Natural killer cell treated with Interleukin-12 subunit alpha and Interleukin-12 subunit beta and Interleukin-15 and Interleukin-18, amount 100 ng/mL, for 72 hours (primary cell): Measurements from ENCODE around the gene RCAN1. TPM values are rescaled to one million over a fixed set of nuclear protein-coding genes. Genes with fewer than 3 reads are reported as not detected.
"Not testable (repeated sequence)": the region's sequence is repeated elsewhere in the genome, so short reads cannot be mapped to it uniquely, and the experiment has no call there.

Source experiments
- ATAC-seq, 2 donors: fragments of 150-1000 bp; cut with Tn5 transposase in 1 of 2; sonication (Bioruptor Pico), chemical (Tn5 transposase) in 1 of 2; 2 replicates each; pipeline ENCODE4 v1.10.0; 2021
- DNase-seq: peaks from one replicate; pipeline ENCODE4 v3.0.0; 2022; ENCODE audit warnings: low spot score
- H3K27ac Mint-ChIP-seq, 2 donors: 1 replicate in 1 of 2; 2 replicates in 1 of 2; pipeline ENCODE4 v1.8.0; 2022; ENCODE audit warnings: mixed read lengths in 2 of 2, mild to moderate bottlenecking in 1 of 2, moderate library complexity in 1 of 2
- H3K27me3 Mint-ChIP-seq, 2 donors: 1 replicate in 1 of 2; 2 replicates in 1 of 2; pipeline ENCODE4 v1.8.0; 2022; ENCODE audit warnings: mixed read lengths in 2 of 2
- H3K36me3 Mint-ChIP-seq: one replicate; pipeline ENCODE4 v1.8.0; 2022; ENCODE audit warnings: mixed read lengths
- H3K4me1 Mint-ChIP-seq, 2 donors: 1 replicate in 1 of 2; 2 replicates in 1 of 2; pipeline ENCODE4 v1.8.0; 2022; ENCODE audit warnings: low read depth in 2 of 2, mixed read lengths in 2 of 2, mild to moderate bottlenecking in 1 of 2
- H3K4me3 Mint-ChIP-seq: one replicate; pipeline ENCODE4 v1.8.0; 2022; ENCODE audit warnings: mixed read lengths
- H3K9me3 Mint-ChIP-seq: 2 replicates; pipeline ENCODE4 v1.8.0; 2022; ENCODE audit warnings: mixed read lengths
- total RNA-seq, 2 donors: library from RNA; stranded (reverse); gene quantifications; one replicate each; pipeline ENCODE4 v1.2.3, GENCODE V29; 2022

RCAN1 gene
- total RNA-seq, 2 donors from 2014 or later, result 10.1 to 11.5 TPM

DNA sequence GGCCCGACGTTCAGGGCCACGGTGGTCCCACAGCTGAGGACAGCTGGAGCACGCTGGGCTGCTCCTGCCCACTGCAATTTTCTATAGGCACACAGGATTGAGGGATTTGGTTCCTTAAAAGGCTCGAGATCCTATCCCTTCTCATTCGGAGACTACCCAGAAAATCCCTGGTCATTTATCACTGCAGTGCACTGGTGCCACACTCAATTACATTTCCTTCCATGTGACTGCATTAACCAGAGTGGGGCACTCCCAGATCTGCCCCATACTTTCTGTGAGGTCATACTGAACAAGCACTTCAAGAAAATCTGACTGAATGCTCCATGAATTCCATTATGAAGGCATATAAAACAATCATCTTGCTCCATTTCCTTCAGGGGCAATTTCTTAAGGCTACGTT lies 53.1 kb downstream of the RCAN1 start:
- Mint-ChIP-seq H3K4me1 (peaks cover 6 to 11% of the 10 kb centered on the region in 2 donors), H3K9me3 (no peaks in the 10 kb centered on the region), H3K27me3 (no peaks in the 10 kb centered on the region), H3K36me3 (no peaks in the 10 kb centered on the region), H3K4me3 (no peak overlapping the region), H3K27ac (no peak overlapping the region)
- ATAC-seq (no peak), DNase-seq (no peak)

DNA sequence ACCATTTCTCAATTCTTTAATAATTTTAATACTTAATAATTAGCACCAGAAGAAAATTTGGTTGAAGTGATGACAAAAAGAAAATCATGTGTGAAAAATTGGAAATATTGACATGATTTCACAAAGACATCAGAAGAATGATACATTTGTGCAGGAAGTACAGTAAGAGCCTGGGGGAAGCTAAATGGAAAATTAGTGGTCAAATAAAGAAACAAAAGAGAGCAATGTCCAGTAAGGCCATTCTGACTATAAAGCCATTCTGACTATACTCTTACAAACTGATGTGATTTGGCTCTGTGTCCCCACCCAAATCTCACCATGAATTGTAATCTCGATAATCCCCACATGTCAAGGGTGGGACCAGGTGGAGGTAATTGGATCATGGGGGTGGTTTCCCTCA lies 54.3 kb downstream of the RCAN1 start:
- no peaks in the 10 kb centered on the region for H3K36me3 Mint-ChIP-seq
- H3K4me3 Mint-ChIP-seq, result no peak overlapping the region
- H3K27me3 Mint-ChIP-seq, result no peaks in the 10 kb centered on the region
- ATAC-seq, result no peak
- peaks cover 6 to 8% of the 10 kb centered on the region in 2 donors for H3K4me1 Mint-ChIP-seq
- no peak overlapping the region for H3K27ac Mint-ChIP-seq
- no peaks in the 10 kb centered on the region for H3K9me3 Mint-ChIP-seq
- DNase-seq, result no peak

DNA sequence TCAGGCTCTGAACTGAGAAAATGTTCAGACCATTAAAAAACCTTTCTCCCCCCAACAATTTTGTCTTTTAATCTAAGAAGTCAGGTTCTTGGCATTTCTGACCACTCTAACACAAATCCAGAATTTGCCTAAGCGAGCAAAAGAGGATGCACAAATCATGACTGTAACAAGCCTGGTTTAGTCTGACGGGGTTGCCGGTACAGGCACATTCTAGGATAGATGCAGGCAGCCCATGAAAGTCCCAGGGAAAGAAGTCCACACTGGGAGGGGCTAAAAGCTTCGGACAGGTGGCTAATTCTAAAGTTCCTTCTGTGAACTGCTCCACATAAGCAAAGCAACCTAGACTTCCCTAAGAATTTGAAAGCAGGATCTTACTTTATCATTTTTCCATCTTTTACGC lies 54.9 kb downstream of the RCAN1 start:
- H3K36me3 Mint-ChIP-seq, result no peaks in the 10 kb centered on the region
- DNase-seq, result no peak
- H3K4me1 Mint-ChIP-seq, result peaks cover 6% of the 10 kb centered on the region in 2 donors
- H3K9me3 Mint-ChIP-seq, result no peaks in the 10 kb centered on the region
- no peak overlapping the region for H3K4me3 Mint-ChIP-seq
- H3K27me3 Mint-ChIP-seq, result no peaks in the 10 kb centered on the region
- ATAC-seq, result no peak
- H3K27ac Mint-ChIP-seq, result no peak overlapping the region

DNA sequence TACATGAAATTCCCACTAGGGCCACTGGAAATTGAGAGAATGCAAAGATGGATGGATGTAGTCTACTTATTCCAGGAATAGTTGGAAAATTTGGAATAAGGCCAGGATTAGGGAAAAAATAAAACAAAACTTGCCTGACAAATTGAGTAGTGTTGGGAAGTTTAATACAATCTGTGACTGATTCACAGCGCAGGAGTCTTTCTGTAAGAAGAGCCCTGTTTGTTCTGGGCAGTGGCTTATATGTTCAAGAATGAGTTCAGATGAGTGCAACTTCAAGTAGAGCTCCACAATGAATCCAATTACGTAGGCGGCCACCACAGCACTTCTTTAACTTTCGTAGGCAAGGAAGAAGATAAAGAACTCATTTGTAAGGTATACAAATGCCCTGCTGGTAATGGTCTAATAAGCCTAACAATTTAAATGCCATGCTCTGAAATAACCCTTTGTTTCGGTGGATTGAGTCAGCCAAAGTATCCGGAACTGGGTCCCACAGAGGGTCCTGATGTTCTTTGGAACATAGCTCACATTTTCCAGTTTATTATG lies 55.8 kb downstream of the RCAN1 start:
- DNase-seq (no peak), ATAC-seq (no peak)
- Mint-ChIP-seq H3K4me1 (peaks cover 4 to 6% of the 10 kb centered on the region in 2 donors), H3K27ac (no peak overlapping the region), H3K9me3 (no peaks in the 10 kb centered on the region), H3K4me3 (no peak overlapping the region), H3K36me3 (no peaks in the 10 kb centered on the region), H3K27me3 (no peaks in the 10 kb centered on the region)

DNA sequence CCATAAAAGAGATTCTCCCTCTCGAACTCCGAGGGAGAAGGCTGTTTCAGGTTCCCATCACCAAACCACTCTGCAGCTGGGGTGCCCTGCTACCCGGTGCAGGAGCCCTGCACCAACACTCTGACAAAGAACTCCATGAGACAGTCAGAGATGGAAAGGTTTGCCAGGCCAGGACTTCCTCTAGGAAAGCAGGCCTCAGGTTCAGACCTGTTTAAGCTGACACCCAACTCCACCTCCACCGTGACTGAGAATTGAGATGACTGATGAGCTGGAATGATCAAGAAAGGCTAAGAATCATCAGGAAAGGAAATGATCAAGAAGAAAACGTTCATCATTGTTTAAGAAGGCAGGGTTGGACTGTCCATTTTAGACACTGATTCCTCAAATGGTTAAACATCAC lies 56.7 kb downstream of the RCAN1 start:
- H3K4me3 Mint-ChIP-seq, result no peak overlapping the region
- H3K27ac Mint-ChIP-seq, result no peak overlapping the region

DNA sequence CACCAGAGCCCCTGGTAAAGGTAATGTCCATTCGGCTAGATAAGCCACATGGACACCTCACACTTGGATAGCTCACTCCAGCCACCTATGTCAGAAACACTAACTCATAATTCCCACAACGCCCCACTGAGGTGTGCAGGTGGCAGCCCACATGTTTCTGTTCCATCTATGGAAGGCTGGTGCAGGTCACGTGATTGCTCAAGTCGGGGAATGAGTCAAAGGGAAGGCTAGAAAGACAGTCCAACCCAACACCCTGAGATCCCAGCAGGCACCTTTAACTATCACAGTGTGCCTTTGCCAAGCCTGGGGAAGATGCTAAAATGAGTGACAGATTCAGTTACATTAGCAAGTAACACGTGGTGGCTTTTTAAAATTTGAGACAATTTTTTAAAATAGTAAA lies 57.7 kb downstream of the RCAN1 start:
- Mint-ChIP-seq H3K36me3 (no peaks in the 10 kb centered on the region), H3K27me3 (no peaks in the 10 kb centered on the region), H3K27ac (no peak overlapping the region), H3K4me1 (no peaks in the 10 kb centered on the region), H3K4me3 (no peak overlapping the region), H3K9me3 (no peaks in the 10 kb centered on the region)
- no peak for DNase-seq
- no peak for ATAC-seq

More for the DNA sequence above, 56.7 kb downstream of the RCAN1 start:
- Mint-ChIP-seq H3K27me3 (no peaks in the 10 kb centered on the region), H3K4me1 (no peaks in the 10 kb centered on the region), H3K9me3 (no peaks in the 10 kb centered on the region), H3K36me3 (no peaks in the 10 kb centered on the region)
- no peak for ATAC-seq
- DNase-seq, result no peak

DNA sequence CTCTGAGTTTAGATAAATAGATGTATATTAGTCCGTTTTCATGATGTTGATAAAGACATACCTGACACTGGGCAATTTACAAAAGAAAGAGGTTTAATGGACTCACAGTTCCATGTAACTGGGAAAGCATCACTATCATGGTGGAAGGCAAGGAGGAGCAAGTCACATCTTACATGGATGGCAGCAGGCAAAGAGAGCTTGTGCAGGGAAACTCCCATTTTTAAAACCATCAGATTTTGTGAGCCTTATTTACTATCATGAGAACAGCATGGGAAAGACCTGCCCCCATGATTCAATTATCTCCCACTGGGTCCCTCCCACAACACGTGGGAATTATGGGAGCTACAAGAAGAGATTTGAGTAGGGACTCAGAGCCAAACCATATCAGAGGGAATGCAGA lies 60.2 kb downstream of the RCAN1 start:
- H3K4me3 Mint-ChIP-seq, H3K36me3 Mint-ChIP-seq, H3K9me3 Mint-ChIP-seq, H3K4me1 Mint-ChIP-seq, DNase-seq, H3K27me3 Mint-ChIP-seq, ATAC-seq, H3K27ac Mint-ChIP-seq: not testable (repeated sequence)

DNA sequence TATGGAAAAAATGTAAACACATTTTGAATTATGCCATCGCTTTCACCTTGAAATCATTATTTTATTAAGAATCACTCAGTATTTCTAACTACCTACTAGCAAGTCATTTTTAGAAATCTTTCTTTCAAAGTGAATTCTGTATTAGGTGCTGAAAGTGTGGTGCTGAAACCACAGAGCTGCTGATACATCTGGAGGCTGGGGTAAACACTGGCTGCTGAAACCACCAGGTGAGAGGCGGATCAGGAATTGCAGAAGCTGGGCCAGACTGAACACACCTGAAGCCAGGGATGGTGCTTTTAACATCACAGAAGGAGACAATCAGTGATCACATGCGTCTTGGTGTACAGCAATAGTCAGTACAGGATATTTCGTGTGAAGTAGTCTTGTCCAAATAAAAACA lies 60.7 kb downstream of the RCAN1 start:
- no peak for DNase-seq
- no peak for ATAC-seq
- H3K9me3 Mint-ChIP-seq, result no peaks in the 10 kb centered on the region
- H3K27ac Mint-ChIP-seq, result no peak overlapping the region
- no peak overlapping the region for H3K4me3 Mint-ChIP-seq
- H3K36me3 Mint-ChIP-seq, result no peaks in the 10 kb centered on the region
- no peaks in the 10 kb centered on the region for H3K27me3 Mint-ChIP-seq
- peaks cover 0 to under 1% of the 10 kb centered on the region in 2 donors for H3K4me1 Mint-ChIP-seq

DNA sequence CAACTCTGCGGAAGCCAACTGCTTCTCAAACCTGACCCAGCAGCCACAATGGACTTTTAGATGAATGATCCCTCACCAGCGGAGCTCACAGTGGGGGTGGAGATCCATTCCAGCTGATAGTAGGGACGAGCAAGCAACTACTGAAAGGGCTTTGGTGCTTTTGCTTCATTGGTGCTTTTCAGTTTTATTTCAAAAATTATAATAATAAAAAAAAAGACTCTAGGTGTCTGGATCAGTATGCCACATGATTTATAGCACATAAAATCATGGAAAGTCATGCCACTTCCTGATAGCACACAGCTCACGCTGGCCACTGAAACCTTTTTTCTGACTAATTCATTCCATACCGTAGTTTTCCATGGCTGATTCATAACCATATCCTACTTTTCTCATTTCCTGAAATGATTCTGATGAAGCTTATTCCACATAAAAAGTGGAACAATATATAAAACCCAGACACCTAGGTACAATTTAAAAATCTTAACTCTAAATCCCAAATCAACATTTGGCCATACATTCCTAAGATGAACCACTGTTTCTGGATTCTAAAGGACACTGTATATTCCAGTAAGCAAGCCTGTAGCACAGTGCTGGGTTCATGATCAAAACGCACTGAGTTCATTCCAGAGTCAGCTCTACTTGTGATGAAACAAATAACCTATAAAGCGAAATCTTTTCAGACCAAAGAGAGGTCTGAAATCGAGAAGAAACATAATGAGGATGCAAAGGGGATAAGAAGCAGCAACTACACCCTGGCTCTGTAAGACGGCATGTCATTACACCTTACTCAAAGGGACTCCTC lies 61.6 kb downstream of the RCAN1 start:
- Mint-ChIP-seq H3K4me1 (peaks cover 0 to 6% of the 10 kb centered on the region in 2 donors), H3K9me3 (no peaks in the 10 kb centered on the region), H3K4me3 (no peak overlapping the region), H3K27me3 (no peaks in the 10 kb centered on the region), H3K36me3 (no peaks in the 10 kb centered on the region), H3K27ac (no peak overlapping the region)
- no peak for ATAC-seq
- no peak for DNase-seq

DNA sequence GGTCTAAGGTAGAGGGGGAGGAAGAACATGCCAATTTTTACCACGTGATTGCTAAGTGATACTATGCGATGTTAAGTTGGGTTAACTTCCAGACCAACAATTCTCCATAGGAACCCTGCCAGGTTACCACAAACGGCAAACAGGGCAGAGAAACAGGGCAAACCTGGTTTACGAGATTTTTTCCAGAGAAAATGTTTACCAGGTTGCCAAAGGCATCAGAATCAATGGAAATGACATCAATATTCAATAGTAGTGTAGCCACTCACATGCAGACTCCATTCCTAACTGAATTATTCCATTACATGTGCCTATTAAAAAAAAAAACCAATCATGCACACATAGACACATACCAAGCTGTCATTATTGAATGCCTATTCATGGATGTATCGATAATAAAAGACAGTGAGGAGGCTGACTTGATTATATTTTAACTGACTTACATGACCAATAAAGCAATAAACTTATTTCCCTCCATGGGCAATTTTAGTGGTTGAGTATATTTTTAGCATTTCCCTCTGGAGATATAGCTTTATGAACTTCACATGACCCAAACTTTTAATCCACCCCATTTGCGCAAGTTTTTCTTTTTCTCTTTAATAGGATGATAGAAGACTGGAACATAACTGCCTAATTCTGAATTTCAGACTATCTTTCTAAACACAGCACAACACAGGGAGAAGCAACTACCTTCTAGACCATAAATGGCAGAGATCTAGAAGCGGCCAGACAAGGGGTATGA lies 62.4 kb downstream of the RCAN1 start:
- H3K36me3 Mint-ChIP-seq, result no peaks in the 10 kb centered on the region

DNA sequence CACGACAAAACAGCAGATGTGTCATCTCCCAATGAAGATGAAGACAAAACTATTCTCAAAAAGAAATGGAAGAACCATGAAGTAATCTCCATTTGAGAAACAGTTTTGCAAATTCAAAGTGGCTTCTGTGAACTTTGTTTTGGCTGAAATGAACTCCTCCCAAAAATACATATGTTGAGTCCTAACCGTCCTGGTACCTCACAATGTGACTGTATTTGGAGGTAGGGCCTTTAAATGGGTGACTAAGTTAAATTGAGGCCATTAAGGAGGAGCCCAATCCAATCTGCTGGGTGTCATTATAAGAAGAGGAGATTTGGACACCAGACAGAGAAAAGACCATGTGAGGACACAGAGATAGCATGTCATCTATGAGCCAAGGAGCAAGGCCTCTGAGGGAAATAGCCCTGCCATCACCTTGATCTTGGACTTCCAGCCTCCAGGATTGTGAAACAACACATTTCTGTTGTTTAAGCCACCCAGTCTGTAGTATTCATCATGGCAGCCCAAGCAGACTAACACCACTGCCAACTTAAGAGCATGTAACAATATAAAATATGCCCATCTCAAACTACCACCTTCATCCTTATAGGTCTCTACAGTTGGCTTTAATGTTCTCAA lies 64.6 kb downstream of the RCAN1 start:
- Mint-ChIP-seq H3K27me3 (no peaks in the 10 kb centered on the region), H3K4me3 (no peak overlapping the region), H3K27ac (no peak overlapping the region), H3K4me1 (peaks cover 11 to 12% of the 10 kb centered on the region in 2 donors), H3K36me3 (no peaks in the 10 kb centered on the region), H3K9me3 (no peaks in the 10 kb centered on the region)
- DNase-seq (no peak), ATAC-seq (no peak)

More for the DNA sequence above, 62.4 kb downstream of the RCAN1 start:
- ATAC-seq (no peak), DNase-seq (no peak)
- Mint-ChIP-seq H3K4me3 (no peak overlapping the region), H3K27ac (no peak overlapping the region), H3K9me3 (no peaks in the 10 kb centered on the region), H3K27me3 (no peaks in the 10 kb centered on the region), H3K4me1 (peaks cover 0 to 6% of the 10 kb centered on the region in 2 donors)

DNA sequence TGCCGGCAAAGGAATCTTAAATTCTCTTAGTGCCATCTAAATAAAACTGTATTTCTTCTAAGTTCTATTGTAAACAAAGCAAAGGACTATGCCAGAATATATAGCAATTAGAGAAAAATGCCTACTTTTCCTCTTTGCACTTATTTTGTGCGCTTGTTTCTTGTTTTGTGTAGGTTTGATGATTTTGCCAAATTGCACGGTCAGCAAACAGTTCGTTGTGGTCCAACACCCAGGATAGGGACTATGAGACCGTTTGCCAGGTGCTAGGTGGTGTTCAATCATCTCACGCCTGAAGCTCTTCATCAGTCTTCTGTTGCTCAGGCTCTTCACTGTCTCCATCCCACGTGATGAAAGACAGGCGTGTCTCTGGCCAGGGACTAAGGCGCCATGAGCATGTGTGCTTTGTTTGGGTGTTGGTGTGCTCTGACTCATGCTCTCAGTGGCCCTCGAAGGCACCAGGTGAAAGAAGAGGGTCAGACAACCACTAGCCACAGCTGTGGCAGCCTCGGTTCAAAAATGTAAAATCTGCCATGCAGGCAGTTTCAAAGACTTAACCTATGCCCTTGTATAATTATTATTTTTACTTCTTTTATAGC lies 66.0 kb downstream of the RCAN1 start:
- H3K4me3 Mint-ChIP-seq, result no peak overlapping the region
- no peaks in the 10 kb centered on the region for H3K27me3 Mint-ChIP-seq
- H3K36me3 Mint-ChIP-seq, result no peaks in the 10 kb centered on the region
- DNase-seq (no peak), ATAC-seq (no peak)
- H3K4me1 Mint-ChIP-seq, result peaks cover 24 to 25% of the 10 kb centered on the region in 2 donors
- H3K27ac Mint-ChIP-seq, result peak overlapping the region in 1 of 2 donors; percentile 49
- H3K9me3 Mint-ChIP-seq, result no peaks in the 10 kb centered on the region

DNA sequence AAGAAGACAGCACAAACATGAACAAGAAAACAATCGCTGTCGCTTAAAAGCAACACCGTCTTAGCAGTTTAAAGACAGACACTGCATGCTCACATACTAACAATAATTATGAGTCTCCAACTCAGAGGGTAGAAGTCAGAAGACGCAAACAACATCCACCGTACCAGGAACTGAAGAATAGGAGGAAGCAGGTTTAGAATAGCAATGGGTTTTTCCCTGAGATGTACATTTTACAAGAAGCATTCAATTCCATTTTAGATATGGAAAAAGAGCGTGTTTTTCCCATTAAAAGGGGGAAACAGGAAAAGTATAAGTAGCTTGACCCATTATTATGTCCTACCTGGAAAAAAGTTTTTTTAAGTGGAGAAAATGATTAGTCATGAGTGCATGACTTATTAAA lies 68.4 kb downstream of the RCAN1 start:
- Mint-ChIP-seq H3K4me1 (peaks cover 33% of the 10 kb centered on the region in 2 donors), H3K4me3 (no peak overlapping the region), H3K27ac (peak overlapping the region in 1 of 2 donors; percentile 92), H3K36me3 (no peaks in the 10 kb centered on the region), H3K27me3 (no peaks in the 10 kb centered on the region), H3K9me3 (no peaks in the 10 kb centered on the region)
- no peak for DNase-seq
- ATAC-seq, result no peak
